ENCODE data around the gene LSM3.

The LSM3 gene

DNA sequence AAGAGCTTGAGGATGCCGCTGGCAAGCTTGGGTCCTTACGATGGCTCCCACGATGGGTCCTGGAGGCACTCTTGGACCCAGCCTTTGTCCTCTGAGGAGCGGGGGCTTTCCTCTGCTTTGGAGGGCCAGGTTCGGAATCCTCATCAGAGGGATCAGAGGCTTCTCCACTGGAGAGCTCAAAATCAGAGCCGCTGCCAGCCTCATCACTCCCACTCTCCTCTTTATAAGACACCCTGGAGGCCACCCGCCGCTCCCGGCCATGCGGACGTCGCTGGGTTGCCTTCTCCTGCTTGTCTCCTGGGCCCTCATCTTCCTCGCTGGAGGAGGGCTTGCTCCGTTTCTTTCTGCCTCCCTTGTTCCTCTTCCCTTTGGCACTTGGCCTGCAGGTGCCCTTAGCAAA, 20.2 kb upstream of the LSM3 start:
- no peak for DNase-seq (ENCODE audit: low read depth)

DNA sequence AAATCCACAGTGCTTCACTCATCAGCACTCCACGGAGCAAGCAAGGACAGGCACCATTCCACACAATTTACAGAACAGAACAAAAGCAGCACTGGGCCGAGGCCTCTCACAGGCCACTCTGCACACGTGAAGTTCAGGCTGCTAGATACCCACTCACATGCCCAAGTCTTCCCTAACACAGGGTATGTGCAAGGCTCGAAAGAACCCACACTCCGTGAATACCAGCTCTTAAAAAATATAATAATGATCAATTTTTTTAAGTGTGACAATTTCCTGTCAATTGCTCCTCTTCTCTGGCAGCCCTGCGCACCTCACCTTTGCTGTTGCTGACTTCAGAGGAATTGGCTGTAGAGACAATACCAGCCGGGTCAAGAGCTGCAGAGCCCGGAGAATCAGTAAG, 19.2 kb upstream of the LSM3 start:
- no peak for DNase-seq (ENCODE audit: low read depth)

DNA sequence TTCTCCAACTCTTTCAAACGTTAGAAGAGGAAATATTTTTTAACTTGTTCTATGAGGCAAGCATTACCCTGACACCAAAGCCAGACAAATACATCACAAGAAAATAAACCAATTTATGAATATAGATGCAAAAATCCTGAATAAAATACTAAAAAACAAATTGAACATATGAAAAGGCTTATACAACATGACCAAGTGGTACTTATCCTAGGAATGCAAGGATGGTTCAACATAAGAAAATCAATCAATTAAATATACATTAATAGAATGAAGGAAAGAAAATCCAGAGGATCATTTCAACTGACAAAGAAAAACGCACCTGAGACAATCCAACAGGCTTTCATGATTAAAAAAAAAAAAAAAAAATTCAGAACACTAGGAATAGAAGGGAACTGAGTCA, 17.3 kb upstream of the LSM3 start:
- DNase-seq (ENCODE audit: low read depth) = no peak

DNA sequence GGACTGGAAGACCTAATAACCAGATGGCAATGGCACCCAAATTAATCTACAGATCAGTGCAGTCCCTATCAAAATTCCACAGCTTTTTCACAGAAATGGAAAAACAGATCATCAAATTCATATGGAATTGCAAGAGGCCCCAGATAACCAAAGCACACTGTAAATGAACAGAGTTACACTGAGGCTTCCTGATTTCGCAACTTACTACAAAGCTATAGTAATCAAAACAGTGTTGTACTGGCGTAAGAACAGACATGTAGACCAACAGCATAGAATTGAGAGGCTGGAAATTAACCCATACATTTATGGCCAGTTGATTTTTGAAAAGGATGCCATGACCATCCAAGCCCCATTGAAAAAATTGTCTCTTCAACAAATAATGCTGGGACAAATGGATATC, 16.4 kb upstream of the LSM3 start:
- no peak for DNase-seq (ENCODE audit: low read depth)

DNA sequence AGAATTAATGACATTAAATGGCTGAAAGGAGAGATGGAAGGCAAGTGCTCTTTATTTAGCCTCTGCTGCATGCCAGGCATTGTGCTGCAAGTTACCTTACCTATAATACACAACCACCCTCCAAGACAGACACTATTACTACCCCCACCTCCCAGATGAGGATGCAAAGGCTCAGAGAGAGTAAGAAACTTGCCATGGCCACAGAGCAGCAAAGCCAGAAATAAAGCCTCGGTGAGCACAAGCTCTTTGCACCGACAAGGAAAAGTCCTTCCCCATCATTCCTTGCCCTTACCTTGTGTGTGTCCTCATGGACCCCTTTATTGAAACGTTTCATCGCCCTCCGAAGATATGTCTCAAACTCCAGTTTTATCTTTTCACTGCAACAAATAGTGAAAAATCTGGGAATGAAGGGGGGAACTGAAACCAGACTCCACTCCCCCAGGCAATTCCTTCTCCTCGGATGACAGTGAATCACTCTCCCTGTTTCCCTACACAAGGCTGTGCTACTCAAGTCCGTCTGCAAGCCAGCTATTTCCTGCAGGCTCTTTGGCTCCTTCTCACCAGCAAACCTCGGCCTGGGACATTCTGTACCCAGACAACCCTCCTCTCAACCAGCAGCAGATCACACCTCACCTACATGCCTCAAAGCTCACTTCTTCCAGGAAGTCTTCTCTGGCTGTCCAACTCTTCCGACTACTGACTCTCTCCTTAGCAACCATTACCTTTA, 11.6 kb upstream of the LSM3 start:
- DNase-seq (ENCODE audit: low read depth) = no peak

DNA sequence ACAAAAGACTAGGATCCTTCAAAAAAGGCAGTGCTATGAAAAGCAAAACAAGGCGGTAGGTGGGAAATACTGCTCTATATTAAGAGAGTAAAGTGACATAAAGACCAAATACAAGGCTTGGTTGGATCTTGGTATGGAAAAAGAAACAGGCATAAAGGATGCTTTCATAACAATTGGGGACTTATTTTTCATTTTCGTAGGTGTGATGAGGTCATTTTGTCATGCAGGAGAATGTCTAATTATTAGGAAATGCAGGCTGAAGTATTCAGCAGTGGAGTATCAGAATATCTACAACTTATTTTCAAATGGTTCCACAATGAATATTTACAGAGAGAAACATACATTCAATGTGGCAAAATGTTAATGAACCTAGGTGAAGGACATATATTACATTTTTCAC, 9.2 kb upstream of the LSM3 start:
- no peak for DNase-seq (ENCODE audit: low read depth)

DNA sequence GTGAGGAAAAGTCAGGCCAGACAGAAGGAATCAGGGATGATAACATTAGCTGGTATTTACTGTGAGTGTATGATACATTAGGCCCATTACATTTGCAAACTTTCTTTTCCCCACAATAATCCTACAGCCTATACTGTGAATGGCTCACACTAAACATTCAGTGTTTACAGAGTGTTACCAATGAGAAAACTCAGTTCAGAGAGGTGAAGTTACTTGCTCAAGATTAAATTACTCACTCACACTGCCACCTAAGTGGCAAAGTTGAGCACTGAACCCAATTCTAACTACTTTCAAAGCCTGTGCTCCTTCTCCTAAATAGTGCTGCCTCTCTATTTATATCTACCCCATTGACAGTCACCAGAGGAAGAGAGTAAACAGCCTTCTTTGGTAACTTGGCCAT, 8.7 kb upstream of the LSM3 start:
- no peak for DNase-seq (ENCODE audit: low read depth)

DNA sequence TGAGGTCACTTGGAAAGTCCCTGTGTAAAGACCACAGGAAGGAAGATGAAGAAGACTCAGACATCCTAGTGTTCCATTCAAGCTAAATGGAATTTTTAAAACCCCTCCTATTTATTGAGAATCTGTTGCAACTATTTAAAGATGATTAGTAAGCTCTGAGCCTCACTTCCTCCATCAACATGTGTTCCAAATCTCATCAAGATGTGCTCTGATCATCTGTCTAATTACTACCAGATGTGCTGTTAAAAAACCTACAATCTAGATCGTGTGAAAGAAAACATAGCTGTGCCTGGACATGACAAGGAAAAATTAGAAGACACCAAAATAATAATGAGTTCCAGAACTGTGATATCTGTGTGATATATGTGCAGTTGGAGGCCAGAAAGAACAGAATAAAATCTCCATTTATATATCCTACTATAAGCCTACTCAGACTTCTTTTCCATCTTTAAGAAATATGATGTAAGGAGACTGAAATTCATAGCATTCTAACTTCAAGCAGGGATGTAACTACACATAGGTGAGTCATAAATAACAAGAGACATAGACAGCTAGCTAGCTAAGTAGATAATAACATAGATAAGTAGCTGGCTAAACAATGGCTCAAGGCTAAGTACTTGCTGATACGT, 8.0 kb upstream of the LSM3 start:
- DNase-seq (ENCODE audit: low read depth) = no peak

DNA sequence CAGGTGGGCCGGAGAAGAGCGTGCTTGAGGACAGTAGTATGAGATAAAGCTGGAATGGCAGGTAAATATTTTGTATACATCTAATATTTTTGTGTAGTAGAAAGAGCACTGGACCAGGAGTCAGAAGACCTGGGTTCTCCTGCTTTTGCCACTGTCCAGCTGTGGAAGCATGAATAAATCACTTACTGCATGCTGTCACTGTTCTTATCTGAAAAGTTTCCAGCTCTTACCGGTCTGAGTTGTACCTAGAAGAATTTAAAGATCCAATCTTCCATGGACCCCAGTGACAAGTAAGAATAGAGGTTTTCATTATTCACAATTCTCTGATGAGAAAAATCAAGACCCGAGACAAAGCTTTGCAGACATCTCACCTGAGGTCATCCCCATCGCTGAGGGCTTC, 6.1 kb upstream of the LSM3 start:
- DNase-seq (ENCODE audit: low read depth) = no peak

DNA sequence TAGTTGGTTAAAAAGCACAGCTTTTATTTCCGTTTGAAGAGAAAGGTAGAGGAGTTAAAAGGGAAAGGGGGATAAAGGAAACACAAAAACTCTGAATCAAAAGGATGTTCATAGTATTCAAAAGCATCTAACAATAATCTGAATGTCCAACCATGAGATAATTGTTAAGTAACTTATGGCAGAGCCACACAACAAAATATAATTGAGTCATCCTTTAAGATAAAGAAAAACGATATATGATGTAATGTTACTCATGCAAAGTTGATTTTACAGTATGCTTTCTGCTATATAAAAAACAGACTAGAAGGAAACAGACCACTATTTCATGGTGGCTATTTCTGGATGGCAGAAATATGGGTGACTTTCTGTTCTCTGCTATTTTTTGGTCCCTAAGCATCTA, 4.1 kb upstream of the LSM3 start:
- no peak for DNase-seq (ENCODE audit: low read depth)

DNA sequence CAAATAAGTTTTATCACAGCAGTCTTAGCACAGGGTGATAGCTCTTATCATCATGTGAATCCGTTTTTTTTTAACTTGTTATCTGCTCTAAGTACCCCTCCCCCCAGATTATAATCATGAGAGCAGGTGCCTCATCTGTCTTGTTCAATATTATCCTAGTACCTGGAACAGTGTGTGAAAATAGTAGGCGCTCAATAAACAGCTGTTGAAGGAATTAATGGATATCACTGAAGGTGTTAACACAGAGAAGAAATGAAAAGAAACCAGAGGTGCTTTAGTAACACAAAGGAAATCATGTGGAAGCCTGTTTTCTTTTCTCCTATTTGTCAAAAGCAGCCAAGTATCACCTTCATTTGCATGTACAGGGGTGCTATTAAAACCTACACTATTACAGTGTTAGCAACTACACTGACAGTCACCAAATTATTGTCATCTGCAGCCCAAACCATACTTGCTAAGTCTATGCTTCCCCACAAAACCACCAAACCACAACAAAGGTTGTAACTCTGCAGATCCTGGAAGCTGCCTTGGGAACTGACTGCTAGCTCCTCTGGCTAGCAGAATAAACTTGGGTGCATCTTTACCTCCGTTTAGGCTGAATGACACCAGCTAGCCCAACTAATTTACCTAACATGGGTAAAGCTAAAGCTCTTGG, 3.1 kb upstream of the LSM3 start:
- peak; percentile 28 for DNase-seq (ENCODE audit: low read depth)

DNA sequence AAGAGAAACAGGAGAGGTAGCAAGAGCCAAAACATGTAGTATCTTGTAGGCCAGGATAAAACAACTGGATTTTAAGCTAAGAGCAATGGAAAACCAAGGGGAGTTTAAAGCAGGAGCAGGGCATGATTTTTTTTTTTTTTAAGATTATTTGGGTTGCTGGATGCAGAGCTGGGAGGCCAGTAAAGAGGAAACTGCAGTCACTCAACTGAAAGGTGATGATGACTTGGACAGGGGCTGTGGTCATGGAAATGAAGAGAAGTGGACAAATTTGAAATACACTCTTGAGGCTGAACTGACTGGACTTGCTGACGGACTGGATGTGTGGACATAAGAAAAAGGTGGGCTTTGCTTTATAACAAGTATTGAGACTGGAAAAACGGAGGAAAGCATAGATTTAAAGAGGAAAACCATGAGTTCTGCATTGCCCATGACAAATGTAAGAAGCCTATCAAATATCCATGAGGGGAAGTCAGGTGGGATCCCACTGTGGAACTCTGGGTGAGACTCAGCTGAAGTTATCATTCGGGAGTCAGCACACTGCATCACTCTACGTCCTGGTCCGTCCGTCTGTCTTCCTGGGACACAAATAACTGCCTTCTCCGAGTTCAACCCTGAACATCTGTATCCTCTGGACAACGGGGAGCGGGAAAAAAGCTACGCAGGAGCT, 904 bp upstream of the LSM3 start:
- no peak for DNase-seq (ENCODE audit: low read depth)

DNA sequence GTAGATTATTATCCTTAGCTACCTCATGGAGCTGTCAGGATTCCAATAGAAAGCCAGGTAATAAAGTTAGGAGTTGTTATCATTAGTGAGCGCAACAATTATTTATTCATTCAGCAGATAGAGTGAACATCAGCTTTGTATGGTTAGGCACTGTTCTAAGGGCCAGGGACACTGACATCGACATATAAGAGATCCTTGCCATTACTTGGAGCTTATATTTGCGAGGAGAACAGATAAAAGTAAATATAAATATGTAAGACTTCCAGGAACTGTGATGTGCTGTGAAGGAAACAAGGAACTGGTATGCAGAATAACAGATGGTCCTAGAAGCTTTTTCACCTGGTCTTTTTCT, 473 bp downstream of the LSM3 start:
- DNase-seq (ENCODE audit: low read depth) = no peak

DNA sequence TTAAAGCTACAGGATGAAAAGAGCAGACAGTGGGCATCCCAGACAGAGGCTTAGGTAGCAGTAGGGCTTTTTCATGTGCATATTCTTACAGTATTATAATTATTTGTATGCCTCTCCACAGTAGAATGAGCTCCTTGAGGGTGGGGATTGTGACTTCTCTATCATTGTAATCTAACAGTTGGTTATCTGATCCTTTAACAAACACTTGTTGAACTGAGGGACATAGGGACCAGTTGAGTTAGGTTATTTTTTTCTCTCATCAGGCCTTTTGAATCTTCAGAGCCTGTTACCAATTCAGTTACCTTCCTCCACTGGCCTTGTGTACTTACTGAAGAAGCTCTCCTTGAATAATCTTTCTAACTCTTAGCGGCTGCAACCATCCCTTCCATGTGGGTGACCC, 1.2 kb downstream of the LSM3 start:
- no peak for DNase-seq (ENCODE audit: low read depth)

DNA sequence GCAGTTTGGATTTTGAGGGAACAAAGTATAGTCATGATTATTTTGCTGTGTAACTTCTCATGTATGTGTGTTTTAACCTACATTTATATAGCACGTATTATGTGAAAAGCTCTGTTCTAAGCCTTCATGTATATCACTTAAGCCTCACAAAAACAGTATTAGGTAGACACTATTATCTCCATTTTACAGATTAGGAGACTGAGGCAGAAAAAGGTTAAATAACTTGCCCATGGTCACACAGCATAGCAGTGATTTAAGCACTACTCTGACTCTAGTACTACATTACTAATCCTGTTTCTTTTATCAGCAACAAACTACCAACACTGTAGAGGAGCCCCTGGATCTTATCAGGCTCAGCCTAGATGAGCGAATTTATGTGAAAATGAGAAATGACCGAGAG, 2.6 kb downstream of the LSM3 start:
- DNase-seq (ENCODE audit: low read depth) = no peak

DNA sequence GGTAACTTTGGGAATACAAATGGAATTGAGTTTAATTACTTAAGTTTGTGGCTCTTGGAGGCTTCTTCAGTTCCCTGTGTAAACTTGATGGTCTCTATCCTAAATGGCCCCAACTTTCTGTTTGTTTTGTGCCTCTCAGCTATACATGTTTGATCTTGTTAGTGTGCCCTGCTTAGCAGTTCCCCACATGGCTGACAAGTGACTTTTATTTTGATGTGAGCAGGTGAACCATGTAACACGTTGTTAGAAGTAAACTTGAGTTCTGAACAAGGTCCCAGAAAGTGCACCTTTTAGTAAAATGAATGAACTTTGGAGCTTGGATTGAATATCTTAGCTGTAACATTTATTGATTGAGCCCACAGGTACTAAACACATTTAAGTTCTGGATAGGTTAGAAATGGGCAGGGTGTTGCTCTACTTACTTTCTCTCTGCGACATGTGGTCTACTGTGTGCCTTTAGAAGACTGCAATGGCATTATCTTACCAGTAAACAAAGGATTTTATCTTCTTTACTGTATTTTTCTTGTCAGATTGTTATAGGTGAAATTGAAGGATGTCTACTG, 4.5 kb downstream of the LSM3 start:
- DNase-seq (ENCODE audit: low read depth) = no peak

DNA sequence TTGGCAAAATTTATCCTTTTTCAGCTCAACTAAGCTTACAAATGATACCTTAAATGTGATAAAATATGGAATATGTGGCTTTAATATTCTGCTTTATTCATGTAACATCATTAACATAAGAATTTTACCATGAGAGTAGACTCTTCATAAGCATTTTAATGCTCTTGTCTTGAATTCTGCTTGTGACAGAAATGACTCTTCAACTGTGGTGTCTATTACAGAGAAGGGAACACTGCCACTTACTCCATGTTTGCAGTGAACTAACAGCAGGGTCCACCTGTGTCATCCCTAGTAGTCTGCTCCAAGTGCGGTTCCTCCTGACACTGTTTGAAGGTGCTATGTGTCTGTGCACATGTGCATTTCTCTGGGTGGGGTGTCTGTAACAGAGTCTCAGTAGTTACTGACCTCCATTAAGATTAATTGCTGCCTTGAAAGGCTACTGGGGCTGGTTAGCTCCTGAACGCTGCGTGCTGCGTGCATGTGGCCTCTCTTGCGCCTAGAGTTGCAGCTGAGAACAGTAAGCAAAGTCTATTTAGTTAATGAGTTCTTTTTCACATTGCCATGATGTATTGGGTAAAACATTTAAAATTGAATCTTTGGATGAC, 8.3 kb downstream of the LSM3 start:
- DNase-seq (ENCODE audit: low read depth) = no peak

DNA sequence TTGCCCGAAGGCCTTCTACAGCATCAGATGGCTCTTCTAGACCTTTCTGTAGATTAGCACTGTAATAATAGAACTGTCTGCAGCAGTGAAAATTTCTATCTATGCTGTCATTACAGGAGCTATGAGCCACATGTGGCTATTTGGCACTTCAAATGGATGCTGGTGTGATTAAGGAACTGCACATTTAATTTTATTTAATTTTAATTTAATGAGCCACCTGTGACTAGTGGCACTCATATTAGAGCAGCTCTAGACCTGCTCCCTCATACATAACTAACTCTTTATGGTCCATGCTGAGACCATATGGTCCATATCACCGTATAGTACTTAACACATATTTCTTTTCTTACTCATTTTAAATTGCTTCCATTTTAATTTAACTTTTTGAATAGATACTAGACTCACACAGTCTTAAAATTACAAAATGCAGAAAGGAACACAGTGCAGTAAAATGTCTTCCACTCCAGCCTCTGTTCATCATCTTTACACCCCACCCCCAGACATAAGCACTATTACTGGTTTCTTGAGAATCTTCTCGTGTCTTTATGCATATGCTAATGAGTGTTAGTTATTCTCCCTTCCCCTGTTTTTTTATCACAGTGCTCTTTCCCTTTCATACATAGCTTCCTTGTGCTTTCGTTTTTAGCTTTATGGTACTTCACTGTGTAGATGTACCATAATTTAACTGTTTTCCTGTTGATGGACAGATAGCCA, 9.6 kb downstream of the LSM3 start:
- DNase-seq (ENCODE audit: low read depth) = no peak

DNA sequence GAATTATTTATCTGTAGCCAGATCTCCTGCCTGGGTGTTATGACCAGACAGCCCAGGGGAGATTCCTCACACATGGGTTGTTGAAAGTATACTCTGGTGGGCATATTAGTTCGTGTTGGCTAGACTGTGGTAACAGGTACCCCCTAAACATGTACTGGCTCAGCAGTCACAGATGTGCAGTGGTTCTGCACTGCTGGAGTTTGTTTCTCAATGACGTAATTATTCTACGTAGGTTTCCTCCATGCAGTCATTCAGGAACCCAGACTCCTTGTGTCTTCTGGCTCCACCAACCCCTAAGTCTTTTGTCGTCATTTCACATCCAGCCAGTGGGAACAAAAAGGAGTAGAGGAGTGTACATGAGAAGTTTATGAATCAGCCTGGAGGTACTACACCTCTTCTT, 16.2 kb downstream of the LSM3 start:
- DNase-seq (ENCODE audit: low read depth) = no peak

DNA sequence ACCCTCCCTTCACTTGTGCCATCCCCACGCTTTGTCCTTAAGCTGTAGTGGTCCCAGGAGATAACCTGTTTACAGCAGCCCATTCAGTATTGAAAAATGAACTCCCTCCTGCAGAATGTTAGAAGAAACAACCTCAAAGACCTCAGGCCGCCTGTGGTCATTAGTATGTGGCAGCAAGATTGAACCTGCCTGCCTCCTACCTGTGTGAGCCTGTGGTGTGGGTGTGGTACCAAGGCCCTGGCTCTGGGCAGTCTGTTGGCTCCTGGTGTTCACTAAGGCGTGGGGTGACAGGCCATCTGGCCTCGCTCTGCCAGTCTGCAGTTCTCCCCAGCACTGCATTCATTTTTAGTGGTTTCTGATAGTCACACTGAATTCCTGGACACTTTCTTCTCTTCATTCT, 21.0 kb downstream of the LSM3 start:
- no peak for DNase-seq (ENCODE audit: low read depth)

DNA sequence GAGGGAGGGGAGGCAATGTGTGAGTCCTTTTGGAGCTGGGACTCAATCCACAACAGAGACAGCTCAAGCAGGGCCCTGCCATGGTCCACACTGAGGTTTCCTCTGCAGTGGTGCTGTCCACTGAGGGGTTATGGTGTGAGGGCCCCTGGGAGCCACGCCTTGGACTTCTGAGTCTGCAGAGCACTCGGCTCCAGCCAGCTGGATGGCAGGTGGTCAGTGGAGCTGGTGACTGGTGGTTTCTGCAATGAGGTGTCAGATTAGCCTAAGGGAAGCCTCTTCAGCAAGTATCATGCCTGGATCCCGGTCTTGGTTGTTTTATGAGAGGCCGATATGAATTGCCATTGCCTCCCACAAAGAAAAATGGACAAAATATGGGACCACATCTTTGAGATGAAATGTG, 21.7 kb downstream of the LSM3 start:
- DNase-seq (ENCODE audit: low read depth) = no peak

DNA sequence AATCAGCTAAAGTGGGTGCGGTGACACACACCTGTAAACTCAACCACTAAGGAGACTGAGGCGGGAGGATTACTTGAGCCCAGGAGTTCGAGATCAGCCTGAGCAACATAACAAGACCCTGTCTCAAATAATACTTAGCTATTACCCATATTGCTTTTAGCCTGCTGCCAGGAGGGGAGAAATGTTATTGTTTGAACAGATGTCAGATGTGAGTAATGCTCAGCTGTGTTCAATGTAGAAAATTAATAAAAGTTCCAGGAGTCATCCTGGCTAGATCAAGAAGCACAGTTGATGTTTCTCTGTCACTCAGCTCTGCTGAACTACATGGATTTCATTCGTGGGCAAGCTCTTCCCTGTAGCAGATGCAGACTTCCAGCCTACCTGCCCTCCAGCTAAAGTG, 22.2 kb downstream of the LSM3 start:
- no peak for DNase-seq (ENCODE audit: low read depth)
